SK-N-SH (cell line): ENCODE measurements around the gene P2RY12. TPM values are rescaled to one million over a fixed set of nuclear protein-coding genes. Genes with fewer than 3 reads are reported as not detected.

Source experiments
- CTCF ChIA-PET: fragments of 300-600, 350-600 bp; formaldehyde crosslinking; extraction: SDS; loops from one replicate; lab custom pipeline; 2021; lab: Yijun Ruan, JAX
- POLR2A ChIA-PET: fragments of 350-600 bp; sonication (Branson Sonifier 250); formaldehyde crosslinking; extraction: SDS; loops from one replicate; lab custom pipeline; 2020; ENCODE audit warnings: antibody characterized with exemption, inconsistent platforms; lab: Yijun Ruan, JAX
- DNase-seq: peaks from one replicate; pipeline ENCODE4 v3.0.0; 2012
- H2AFZ ChIP-seq: fragments of 200-600 bp; sonication (generic); 2 replicates; pipeline ENCODE4 v1.8.1; 2016; ENCODE audit warnings: antibody characterized with exemption, mild to moderate bottlenecking, low read depth
- H3F3A ChIP-seq: fragments of 200-600 bp; sonication (generic); replicated peaks from 2 replicates; pipeline ENCODE3; 2016; ENCODE audit warnings: antibody characterized with exemption, mild to moderate bottlenecking; ENCODE audit not compliant: insufficient read depth
- H3K27ac ChIP-seq, 2 experiments: fragments of 200-500 bp in 1 of 2; fragments of 200-600 bp in 1 of 2; sonication (Bioruptor generic) in 1 of 2; sonication (generic), shearing (Covaris generic) in 1 of 2; 2 replicates each; pipeline versions ENCODE4 v1.5.1 to v1.6.1; 2014 to 2016; ENCODE audit warnings: low read depth in 2 of 2, inconsistent platforms in 1 of 2, low read length in 1 of 2, mild to moderate bottlenecking in 1 of 2, mixed read lengths in 1 of 2
- H3K27me3 ChIP-seq: fragments of 200-600 bp; sonication (generic), shearing (Covaris generic); 2 replicates; pipeline ENCODE4 v1.6.1; 2016; ENCODE audit warnings: mixed run types; ENCODE audit not compliant: insufficient read depth
- H3K36me3 ChIP-seq, 2 experiments: fragments of 200-500 bp in 1 of 2; fragments of 200-600 bp in 1 of 2; sonication (Bioruptor generic) in 1 of 2; sonication (generic) in 1 of 2; replicated peaks in 1 of 2; 2 replicates each; pipeline versions ENCODE3 to v1.5.1; 2014 to 2016; ENCODE audit warnings: low read length in 1 of 2, mild to moderate bottlenecking in 1 of 2; ENCODE audit not compliant: insufficient read depth in 2 of 2, control insufficient read depth in 1 of 2
- H3K4me1 ChIP-seq, 2 experiments: fragments of 200-500 bp in 1 of 2; fragments of 200-600 bp in 1 of 2; sonication (Bioruptor generic) in 1 of 2; sonication (generic), shearing (Covaris generic) in 1 of 2; 2 replicates each; pipeline versions ENCODE4 v1.5.1 to v1.6.1; 2014 to 2016; ENCODE audit warnings: low read depth in 1 of 2, low read length in 1 of 2, mixed run types in 1 of 2; ENCODE audit not compliant: insufficient read depth in 2 of 2, control insufficient read depth in 1 of 2
- H3K4me2 ChIP-seq: fragments of 200-600 bp; sonication (generic), shearing (Covaris generic); 2 replicates; pipeline ENCODE4 v1.6.1; 2017; ENCODE audit warnings: mixed run types
- H3K4me3 ChIP-seq, 2 experiments: fragments of 200-500 bp in 1 of 2; fragments of 200-600 bp in 1 of 2; sonication (Bioruptor generic) in 1 of 2; sonication (generic), shearing (Covaris generic) in 1 of 2; 2 replicates each; pipeline versions ENCODE4 v1.5.1 to v1.8.1; 2014 to 2016; ENCODE audit warnings: low read depth in 2 of 2, inconsistent platforms in 1 of 2, low read length in 1 of 2, mild to moderate bottlenecking in 1 of 2, mixed read lengths in 1 of 2, moderate library complexity in 1 of 2
- H3K79me2 ChIP-seq: fragments of 200-600 bp; sonication (generic); 2 replicates; pipeline ENCODE4 v1.8.1; 2017; ENCODE audit warnings: mild to moderate bottlenecking; ENCODE audit not compliant: insufficient read depth
- H3K9ac ChIP-seq: fragments of 200-600 bp; sonication (generic); 2 replicates; pipeline ENCODE4 v1.6.1; 2017; ENCODE audit warnings: mixed run types
- H3K9me2 ChIP-seq: fragments of 200-600 bp; sonication (generic); 2 replicates; pipeline ENCODE4 v1.6.1; 2017; ENCODE audit warnings: mixed run types
- H3K9me3 ChIP-seq: fragments of 200-600 bp; sonication (generic); 2 replicates; pipeline ENCODE4 v1.6.1; 2017; ENCODE audit warnings: mixed run types, mild to moderate bottlenecking, moderate library complexity
- H4K20me1 ChIP-seq: fragments of 200-600 bp; sonication (generic); 2 replicates; pipeline ENCODE4 v1.6.1; 2017; ENCODE audit warnings: mild to moderate bottlenecking, mixed run types; ENCODE audit not compliant: insufficient read depth
- ELF1 ChIP-seq: IDR thresholded peaks from 2 replicates; pipeline ENCODE4 v1.4.0; 2012
- FOSL2 ChIP-seq: IDR thresholded peaks from 2 replicates; pipeline ENCODE4 v1.4.0; 2012; ENCODE audit warnings: low read depth, mild to moderate bottlenecking, moderate library complexity, borderline replicate concordance
- JUND ChIP-seq: IDR thresholded peaks from 2 replicates; pipeline ENCODE4 v1.4.0; 2012
- RAD21 ChIP-seq: IDR thresholded peaks from 2 replicates; pipeline ENCODE4 v1.6.1; 2012; ENCODE audit warnings: mild to moderate bottlenecking, low read length
- SMC3 ChIP-seq: IDR thresholded peaks from 2 replicates; pipeline ENCODE4 v1.6.1; 2012; ENCODE audit warnings: low read depth, low read length, improper control_type of control experiment
- TAF1 ChIP-seq: IDR thresholded peaks from 2 replicates; pipeline ENCODE4 v1.6.1; 2012; ENCODE audit warnings: low read depth, mild to moderate bottlenecking, low read length, moderate library complexity, borderline replicate concordance
- TEAD4 ChIP-seq: IDR thresholded peaks from 2 replicates; pipeline ENCODE4 v1.4.0; 2012; ENCODE audit warnings: mild to moderate bottlenecking, borderline replicate concordance; ENCODE audit not compliant: insufficient read depth
- WGBS: methylation state at CpG from one replicate; pipeline ENCODE4 v1.1.6; 2017; ENCODE audit warnings: low lambda C conversion rate; 5-methylcytosine and 5-hydroxymethylcytosine counted together
- polyA plus RNA-seq, 3 experiments: library from polyadenylated mRNA; depleted of rRNA; stranded (reverse); fragments of >200 nt; gene quantifications; 2 replicates each; pipeline ENCODE4 v1.2.3, GENCODE V29; 2012
- TF ChIP-seq, protein P1 (sequence below): IDR thresholded peaks from 2 replicates; pipeline ENCODE4; 2012
- TF ChIP-seq, protein P2 (sequence below): IDR thresholded peaks from 2 replicates; pipeline ENCODE4 v1.4.0; 2012; ENCODE audit warnings: low read depth
- TF ChIP-seq, protein P3 (sequence below): IDR thresholded peaks from 2 replicates; pipeline ENCODE4 v1.4.0; 2012; ENCODE audit warnings: low read depth, borderline replicate concordance

P2RY12 gene
- not detected in 2 replicates for polyA plus RNA-seq (2012; rRNA removed)
- not detected in 2 replicates for polyA plus RNA-seq (2012; cell fraction: cytosol; rRNA removed)
- polyA plus RNA-seq (2012; cell fraction: nucleus; rRNA removed) = not detected in 2 replicates

DNA sequence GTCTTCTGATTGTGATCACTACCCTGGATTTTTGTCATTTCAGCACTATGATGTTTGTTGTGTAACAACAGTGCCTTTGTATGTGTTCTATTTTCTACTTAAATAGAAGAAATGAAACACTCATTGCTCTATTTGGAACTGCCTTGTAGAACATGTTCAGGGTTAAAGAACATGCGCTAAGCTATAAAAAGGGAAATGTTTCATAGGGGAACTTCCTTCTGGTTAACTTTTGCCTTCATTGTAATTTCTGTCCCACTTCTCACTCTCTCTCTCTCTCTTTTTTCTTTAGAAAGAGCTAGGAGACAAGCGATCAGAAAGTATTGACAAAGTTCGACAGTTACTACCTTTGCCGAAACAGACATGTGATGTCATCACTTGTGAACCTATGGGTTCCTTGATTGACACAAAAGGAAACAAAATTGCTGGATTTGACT, at the start of gene P2RY12:
Gene P2RY12 (minus strand): TSS at position 13 of the 434 bp plus-strand sequence. CDS start 45,908 bp downstream, outside the sequence.
- H3K9me2 ChIP-seq = no peaks in the 10 kb centered on the region; the same call in 1 of the 2 replicates
- H4K20me1 ChIP-seq = no peaks in the 10 kb centered on the region
- TF ChIP-seq, protein P1, sequence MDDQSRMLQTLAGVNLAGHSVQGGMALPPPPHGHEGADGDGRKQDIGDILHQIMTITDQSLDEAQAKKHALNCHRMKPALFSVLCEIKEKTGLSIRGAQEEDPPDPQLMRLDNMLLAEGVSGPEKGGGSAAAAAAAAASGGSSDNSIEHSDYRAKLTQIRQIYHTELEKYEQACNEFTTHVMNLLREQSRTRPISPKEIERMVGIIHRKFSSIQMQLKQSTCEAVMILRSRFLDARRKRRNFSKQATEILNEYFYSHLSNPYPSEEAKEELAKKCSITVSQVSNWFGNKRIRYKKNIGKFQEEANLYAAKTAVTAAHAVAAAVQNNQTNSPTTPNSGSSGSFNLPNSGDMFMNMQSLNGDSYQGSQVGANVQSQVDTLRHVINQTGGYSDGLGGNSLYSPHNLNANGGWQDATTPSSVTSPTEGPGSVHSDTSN = no peak
- TF ChIP-seq, protein P2, sequence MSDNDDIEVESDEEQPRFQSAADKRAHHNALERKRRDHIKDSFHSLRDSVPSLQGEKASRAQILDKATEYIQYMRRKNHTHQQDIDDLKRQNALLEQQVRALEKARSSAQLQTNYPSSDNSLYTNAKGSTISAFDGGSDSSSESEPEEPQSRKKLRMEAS = no peak
- TF ChIP-seq SMC3 (no peak), RAD21 (no peak), FOSL2 (no peak), TEAD4 (no peak)
- TF ChIP-seq, protein P3, sequence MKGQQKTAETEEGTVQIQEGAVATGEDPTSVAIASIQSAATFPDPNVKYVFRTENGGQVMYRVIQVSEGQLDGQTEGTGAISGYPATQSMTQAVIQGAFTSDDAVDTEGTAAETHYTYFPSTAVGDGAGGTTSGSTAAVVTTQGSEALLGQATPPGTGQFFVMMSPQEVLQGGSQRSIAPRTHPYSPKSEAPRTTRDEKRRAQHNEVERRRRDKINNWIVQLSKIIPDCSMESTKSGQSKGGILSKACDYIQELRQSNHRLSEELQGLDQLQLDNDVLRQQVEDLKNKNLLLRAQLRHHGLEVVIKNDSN = no peak
- ChIA-PET CTCF (interaction anchor here (1.1 kb wide), 1 partner anchor 11 kb away, joined by 4 read pairs; no protein-coding TSS in a partner anchor), POLR2A (no interaction called here)
- no peak within 1 kb of the TSS for H3K4me3 ChIP-seq
- no peak within 1 kb of the TSS for H2AFZ ChIP-seq
- no peaks in the 10 kb centered on the region; the same call in 1 of the 2 replicates for H3K27me3 ChIP-seq
- DNase-seq = no peak
- WGBS = 93% methylated on average over 4 of the region's 4 CpGs
- no peaks in the 10 kb centered on the region for H3K9me3 ChIP-seq
- H3K4me2 ChIP-seq = peak within 1 kb of the TSS; percentile 40
- no peaks in the 10 kb centered on the region for H3F3A ChIP-seq
- H3K36me3 ChIP-seq = no peaks in the 10 kb centered on the region
- H3K4me1 ChIP-seq = peaks cover 0 to 5% of the 10 kb centered on the region in 2 experiments; a peak in 1 of 4 replicates
- H3K9ac ChIP-seq = no peak within 1 kb of the TSS
- no peak within 1 kb of the TSS for H3K27ac ChIP-seq
- H3K79me2 ChIP-seq = no peaks in the 10 kb centered on the region

DNA sequence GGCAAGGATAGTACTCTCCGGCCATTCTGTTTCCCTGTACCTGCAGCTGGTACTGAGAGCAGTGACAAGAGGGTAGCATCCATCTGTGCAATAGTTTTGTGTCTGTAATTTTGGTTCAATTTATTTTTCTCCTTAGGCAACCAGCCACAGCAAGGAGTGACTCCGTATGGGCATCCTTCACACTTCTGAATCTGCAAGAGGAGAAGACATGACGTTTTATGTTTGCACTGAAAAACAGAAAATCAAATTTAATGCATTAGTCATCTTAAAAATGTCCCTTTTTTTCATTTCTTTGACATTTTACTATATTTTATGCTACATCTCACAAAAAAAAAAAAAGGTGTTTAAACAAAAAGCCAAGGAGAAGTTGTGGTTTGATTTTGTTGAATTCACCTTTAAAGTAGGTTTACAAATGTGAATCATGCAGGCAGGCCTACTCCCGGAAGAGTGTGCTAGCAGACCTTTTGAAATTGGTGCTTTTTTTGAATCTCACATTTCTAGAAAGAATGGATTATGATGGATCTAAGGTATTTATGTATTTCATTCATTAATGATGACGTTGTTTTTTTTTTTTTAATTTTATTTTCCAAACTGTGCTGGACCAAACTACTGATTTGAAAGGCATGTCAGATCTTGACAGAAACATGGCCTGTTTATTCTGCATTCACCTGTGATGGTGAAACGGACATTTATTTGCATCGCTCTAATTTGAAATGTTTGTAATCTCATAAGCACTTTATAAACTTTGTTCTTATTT, 48.2 kb upstream of the P2RY12 start:
- Histone ChIP-seq H2AFZ (no peak overlapping the region), H3K4me3 (no peak overlapping the region), H3K9ac (no peak overlapping the region), H3F3A (peaks cover 15% of the 10 kb centered on the region), H3K9me2 (no peaks in the 10 kb centered on the region), H4K20me1 (no peaks in the 10 kb centered on the region), H3K9me3 (no peaks in the 10 kb centered on the region), H3K79me2 (no peaks in the 10 kb centered on the region), H3K4me1 (peaks cover 0 to 4% of the 10 kb centered on the region in 2 experiments; a peak in 1 of 4 replicates), H3K4me2 (no peak overlapping the region)
- ChIA-PET CTCF (no interaction called here), POLR2A (no interaction called here)
- WGBS = 51% methylated on average over 7 of the region's 7 CpGs
- DNase-seq = no peak
- TF ChIP-seq TAF1 = no peak
- no peak for TF ChIP-seq ELF1
- no peak for TF ChIP-seq JUND
- TF ChIP-seq, all 33 proteins: peak for 0
- peak overlapping the region in 1 of 2 experiments; percentile 76; a peak in 1 of 4 replicates for H3K27ac ChIP-seq
- no peaks in the 10 kb centered on the region for H3K27me3 ChIP-seq
- H3K36me3 ChIP-seq = peaks cover 0 to 7% of the 10 kb centered on the region in 2 experiments
